HG03565 (cell line): Measurements from ENCODE around the gene CACUL1.

Experiments
- ATAC-seq: cut with Tn5 transposase; IDR thresholded peaks from one replicate; pipeline ENCODE4 v1.9.1; 2021; ENCODE audit warnings: mild to moderate bottlenecking, moderate library complexity; ENCODE audit not compliant: unreplicated experiment

CACUL1 gene

DNA sequence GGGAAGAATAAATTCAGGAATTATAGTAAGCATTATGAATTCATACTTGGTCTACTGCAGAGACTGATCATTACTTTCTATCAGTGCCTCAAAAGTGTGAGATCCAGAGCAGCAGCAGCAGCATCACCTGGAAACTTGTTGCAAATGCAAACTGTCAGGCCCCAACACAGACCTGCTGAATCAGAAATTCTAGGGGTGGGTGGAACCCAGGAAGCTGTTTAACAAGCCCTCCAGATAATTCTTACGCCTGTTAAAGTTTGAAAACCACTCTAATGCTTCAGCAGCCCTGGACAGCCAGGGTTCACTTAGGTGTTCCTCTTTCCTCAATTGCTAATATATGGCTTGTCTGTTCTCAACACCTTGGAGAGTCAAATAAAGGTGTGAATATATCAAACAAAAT, 19.5 kb downstream of the CACUL1 start:
- no peak for ATAC-seq

DNA sequence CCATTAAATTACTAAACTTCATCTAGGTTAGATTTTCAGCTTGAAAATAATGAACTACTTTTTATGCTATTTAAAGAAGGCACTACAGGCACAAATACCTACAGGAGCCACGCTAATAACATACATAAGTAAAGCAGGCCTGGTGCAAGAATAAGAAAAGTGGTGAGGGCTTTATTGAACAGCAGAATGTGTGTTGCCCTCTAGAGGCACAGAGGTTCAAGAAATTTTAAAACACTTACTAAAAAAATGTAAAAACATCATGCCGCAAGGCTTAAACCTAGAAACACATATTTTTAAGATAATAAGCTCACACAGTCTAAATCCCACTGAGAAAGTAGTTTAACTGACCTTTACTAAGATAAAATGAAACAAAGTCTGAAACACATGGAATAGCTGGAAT, 20.3 kb downstream of the CACUL1 start:
- no peak for ATAC-seq

DNA sequence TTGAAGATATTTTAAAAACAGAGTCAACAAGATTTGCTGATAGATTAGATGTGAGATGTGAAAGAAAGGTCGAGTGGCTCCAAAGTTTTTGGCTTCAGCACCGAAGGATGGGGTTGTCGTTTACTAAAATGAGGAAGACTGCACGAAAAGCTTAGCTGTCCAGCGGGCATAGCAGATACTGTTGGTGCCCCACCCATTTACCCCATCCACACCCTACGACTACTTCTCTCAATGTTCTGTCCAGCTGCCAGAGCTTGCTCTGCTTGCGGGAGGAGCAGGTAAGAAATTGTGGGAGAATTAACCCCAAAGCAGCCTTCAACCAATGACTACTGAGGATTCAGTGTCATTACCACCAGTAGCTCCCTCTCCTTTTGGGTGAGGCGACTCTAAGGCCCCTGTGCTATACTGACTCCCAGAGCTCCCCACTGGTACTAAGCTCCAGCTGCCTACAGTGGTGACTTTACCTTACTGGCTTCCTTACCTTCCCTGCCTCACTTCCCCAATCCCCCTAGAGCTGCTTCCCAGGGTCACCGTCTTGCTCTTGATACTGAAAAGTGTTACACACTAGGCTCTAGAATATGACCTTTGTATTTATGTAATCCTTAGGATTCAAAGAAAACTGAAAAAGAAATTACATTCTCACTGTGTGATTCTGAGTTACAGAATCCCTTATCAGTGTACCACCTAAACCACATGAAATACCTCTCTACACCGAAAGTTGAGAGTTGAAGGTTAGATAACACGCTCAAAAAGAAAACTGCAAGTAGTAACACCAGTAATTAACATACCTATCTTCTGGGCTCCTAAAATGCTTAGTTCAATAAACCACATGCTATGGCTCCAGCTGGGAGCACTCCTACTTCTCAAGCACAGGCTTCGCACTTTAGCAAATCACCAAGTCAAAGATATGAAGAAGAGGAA, 22.3 kb downstream of the CACUL1 start:
- ATAC-seq = peak; percentile 51

DNA sequence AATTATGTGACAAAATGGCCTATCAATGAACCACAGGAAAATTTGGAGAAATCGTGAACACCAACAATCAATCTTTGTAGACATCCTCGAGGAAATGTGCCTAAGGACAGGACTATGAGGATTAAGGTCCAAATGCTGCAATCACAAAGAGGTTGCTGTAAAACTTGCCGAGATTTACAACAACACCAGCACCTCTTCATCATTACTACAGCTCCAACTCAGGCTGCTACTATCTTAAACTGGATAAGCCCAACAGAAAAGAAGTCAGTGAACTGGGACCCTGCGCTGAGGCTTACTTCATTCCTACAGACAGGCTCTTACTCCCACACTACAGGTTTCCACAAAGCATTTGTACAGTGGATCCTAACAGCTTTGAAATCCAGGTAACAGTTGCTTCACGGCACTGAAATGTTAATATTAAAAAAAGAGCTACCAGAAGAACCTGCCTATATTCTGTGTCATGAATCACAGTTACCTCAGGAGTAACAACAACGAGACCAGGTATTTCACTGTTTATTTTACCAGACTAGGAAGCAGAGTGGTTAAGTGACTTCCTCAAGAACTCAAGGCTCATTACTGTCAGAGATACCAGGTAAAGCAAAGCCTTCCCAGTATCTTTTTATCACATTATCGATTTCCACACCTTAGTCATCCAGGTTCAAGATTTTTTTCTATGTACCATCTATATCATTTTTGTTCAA, 23.9 kb downstream of the CACUL1 start:
- ATAC-seq = no peak

DNA sequence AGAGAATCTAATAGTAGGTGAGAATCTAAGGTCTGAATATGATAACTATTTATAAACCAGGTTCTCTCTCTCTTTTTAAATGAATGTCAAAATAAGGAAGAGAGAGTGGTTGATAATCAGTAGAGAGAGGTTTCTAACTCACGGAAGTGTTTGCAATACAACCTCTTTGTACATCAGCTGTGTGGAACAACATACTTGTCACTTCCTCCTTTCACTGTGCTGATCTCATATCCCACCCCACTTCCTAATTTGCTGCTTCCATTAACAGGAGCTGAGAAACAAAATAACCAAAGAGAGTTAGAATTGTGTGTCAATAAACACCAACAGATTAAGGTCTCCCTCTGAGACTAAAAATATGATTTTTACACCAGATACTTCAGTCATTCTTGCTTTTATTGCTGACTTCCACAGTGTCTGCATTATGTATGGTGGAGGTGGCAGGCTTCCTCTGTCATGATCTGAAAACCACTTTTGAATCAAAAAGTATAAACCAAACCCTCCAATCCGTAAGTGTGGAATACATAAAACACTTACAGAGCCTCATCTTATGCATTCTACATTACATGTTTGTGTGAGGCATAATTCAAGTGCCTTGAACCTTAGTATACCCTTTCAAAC, 25.0 kb downstream of the CACUL1 start:
- peak; percentile 79 for ATAC-seq

DNA sequence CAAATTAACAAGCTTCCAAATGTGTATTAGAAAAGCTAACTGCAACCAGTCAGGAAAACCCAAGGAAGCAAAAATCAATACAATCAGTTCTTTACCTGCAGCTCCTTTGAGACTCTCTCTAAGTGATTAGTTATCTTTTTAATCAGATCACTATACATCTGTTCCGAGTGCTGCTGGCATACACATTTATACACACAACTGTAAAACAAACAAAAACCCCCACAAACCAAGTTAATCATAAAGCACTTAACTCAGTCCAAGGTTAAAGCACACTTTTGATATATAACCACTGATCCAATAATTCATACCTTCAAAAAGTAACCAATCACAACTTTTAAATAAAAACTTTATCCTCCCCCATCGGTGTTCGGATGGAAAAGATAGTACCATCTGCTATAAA, 25.6 kb downstream of the CACUL1 start:
- no peak for ATAC-seq

DNA sequence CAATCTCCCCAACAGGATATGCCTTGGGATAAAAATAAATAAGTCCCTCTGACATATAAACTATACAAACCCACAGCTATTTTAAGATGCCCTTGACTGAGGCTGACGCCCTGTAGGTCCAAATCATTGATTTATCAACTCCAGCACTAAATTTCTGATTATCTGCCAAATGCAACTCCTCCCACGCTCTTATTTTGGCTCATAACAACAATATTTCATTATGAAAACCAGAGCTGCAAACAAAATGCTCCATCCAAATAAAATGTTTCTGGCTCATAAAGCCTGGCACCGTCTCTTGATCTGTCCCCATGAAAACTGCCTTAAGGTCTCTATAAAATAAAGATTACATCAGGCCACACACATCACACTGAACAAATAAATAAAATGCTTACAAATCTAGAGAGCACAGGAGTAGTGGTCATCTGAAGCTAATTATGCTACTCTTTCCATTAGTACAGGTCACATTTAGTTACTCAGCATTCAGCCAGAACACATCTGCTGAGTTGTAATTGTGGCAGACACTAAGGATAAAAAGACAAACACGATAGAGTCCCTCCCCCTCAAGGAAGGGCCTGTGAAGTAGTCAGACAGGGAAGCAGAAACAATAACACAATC, 28.8 kb downstream of the CACUL1 start:
- no peak for ATAC-seq

DNA sequence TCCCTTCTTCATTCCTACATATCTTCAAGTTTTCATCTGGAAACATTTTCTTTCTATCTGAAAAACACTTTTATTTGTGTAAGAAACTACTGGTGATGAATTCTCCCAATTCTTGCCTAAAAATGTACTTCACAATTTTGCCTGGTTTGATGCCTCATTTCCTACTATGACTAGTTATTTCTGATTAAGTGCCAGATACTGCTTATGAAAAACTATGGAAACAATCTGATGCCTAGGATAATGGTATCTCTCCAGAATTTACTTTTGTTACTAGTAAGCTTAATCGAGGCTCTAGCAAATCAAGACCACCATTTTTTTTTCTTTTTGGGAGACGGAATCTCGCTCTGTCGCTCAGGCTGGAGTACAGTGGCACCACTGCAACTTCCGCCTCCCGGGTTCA, 31.3 kb downstream of the CACUL1 start:
- ATAC-seq = no peak

DNA sequence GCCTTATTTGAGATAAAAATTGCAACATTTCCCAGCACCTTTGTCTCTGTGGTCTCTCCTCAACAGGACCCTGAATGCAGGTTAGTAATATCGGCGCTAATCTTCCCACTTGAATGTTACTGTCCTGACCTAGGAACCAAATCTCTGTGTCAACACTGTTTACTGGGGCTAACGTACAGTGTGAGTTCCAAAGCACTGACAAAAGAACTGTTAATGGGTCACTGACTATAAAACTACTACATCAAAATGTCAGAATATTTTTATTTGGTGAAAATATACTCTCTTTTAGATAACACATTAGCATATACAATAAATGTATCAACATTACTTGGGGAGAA, 33.3 kb downstream of the CACUL1 start:
- no peak for ATAC-seq

DNA sequence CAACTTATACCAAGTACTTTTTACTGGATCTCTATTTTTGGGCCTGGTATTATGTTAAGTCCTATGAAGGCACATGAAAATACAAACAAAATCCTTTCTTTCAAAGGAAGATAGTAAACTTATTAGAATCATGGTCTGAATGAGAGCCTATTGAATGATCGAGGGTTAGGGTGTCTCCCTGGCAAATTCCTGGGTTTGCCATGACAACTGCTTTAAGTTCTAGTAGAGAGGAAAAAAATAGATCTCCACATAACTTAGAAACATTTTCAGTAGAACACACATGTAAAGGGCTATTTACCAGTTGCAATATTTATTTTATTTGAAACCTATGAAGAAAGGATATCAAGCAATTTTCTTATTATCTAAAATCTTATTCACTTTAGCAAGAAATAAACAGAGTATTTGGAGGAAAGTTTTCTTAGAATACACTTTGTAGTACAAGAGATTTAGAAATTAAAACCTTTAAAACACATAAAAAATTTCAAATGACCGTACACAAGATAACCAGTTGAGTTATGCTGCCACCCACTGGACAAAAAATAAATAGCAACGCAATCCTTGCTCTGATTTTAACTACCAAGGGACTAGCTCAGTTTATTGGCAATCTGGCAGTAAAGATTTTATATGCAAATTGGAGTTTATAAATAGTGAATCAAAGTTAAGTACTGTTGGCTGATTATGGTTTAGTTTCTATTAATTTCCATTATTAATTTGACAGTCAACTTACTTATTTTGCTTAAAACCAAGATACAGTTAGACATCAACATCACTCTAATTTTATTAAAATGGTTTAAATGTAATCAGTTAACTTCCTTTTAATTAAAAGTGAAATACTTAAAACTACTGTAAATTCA, 33.9 kb downstream of the CACUL1 start:
- ATAC-seq = no peak

DNA sequence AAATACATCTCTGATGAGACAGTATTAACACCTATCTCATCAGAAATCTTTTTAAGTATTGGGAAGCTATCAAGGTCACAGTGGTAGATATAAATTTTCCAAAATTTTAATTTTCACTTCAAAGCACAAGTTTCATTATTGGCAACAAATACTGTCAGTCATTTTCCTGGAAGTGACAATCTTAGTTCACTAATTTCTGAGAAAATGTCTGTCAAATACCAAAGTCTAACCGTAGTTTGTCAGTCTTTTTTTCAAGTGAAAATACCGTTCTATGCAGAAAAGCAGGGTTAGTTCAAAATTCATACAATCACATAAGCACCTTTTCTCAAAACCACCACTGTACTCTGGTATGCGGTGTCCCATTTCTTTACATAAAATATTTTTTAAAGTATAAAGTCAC, 40.4 kb downstream of the CACUL1 start:
- ATAC-seq = no peak

DNA sequence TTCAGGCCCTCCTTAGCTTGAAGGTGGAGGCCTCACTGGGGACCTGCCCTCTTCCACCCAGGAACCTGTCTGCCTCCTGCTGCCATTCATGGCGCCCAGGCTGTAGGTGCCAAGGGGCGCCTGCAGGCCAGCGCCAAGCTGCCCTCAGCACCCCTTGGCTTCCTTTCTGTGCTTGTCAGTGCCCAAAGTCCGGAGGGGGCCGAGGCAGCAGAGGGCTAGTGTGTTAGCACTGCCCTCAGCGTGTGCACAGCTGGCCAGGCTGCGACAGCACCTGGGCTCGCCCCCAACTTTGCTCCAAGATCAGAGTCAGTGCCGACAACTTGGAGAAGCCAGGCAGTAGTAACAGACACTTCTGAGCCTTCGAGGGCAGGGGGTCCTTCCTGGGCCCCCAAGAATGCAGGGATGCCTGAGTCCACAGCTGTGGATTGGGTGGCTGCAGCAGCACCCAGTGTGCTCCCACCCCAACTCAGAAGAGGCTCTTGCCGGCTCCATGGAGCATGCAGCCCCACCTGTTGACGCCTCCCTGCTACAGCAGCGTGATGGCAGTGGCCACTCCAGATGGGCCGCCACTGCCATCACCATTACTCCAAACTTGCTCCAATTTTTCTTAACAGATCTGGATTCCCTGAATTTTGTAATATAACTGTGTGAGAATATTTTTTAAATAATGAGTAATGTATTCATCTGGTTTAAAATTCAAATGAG, 41.7 kb downstream of the CACUL1 start:
- no peak for ATAC-seq

DNA sequence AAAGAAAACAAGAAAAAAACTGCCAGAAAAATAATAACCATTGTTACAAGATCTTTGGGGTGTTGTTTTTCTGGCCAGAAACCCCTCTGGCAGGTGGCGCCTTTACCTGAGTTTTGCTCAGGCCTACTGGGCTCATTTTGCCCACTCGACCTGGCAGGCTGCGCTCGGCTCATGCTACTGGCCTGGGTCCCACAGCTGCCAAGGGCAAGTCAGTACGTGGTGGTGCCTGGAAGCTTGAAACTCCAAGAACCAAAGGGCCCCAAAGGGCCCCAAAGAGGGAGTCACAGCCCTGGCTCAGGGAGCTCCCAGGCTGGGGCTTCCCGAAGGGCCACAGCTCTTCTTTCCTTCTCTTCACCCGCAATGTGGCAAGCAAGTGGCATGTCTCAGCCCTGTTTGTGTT, 42.7 kb downstream of the CACUL1 start:
- ATAC-seq = no peak

DNA sequence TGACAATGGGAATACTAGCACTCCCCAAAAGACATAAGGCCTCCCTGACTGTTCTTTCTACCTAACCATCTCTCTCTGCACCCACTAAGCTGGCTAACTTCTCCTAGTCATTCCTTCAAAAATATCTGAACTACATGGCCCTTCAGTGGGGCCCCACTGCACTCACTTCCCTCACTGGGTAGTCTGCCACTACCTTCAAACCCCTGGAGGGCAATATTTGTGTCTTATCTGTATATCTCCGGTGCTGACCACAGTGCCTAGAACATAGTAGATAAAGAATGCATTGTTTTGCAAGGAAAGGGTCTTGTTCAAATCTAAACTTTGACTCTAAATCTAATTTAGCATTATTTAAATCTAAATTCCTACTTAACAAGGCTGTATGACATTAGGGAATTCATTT, 44.3 kb downstream of the CACUL1 start:
- ATAC-seq = no peak

DNA sequence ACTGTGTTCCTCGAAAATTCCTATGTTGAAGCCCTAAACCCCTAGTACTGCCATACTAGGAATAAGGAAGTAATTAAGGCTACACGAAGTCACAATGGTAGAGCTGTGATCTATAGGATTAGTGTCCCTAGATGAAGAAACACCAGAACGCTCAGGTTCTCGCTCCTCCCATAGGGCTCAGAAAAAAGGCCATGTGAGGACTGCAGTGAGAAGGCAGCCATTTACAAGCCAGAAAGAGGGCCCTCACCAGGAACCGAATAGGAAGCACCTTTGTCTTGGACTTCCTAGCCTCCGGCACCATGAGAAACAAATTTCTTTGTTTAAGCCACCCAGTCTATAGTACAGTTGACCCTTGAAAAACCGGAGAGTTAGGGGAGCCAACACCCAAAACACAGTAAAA, 46.2 kb downstream of the CACUL1 start:
- ATAC-seq = no peak

DNA sequence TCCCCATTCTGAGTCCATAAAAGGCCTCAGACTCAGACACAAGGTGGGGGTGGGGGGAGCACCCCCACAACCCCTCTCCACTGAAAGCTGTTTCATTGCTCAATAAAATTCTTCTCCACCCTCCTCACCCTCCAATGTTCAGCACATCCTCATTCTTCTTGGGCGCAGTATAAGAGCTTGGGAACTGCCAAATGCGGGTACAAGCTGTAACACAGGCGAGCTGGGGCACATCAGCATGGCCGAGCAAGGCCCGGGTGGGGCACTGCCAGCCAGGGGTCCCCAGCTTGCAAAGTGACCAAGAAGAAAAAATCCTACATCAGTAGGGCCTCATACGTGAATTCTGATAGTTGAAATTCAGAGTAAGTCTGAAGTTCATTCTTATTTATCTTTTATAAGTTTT, 50.1 kb downstream of the CACUL1 start:
- ATAC-seq = no peak

DNA sequence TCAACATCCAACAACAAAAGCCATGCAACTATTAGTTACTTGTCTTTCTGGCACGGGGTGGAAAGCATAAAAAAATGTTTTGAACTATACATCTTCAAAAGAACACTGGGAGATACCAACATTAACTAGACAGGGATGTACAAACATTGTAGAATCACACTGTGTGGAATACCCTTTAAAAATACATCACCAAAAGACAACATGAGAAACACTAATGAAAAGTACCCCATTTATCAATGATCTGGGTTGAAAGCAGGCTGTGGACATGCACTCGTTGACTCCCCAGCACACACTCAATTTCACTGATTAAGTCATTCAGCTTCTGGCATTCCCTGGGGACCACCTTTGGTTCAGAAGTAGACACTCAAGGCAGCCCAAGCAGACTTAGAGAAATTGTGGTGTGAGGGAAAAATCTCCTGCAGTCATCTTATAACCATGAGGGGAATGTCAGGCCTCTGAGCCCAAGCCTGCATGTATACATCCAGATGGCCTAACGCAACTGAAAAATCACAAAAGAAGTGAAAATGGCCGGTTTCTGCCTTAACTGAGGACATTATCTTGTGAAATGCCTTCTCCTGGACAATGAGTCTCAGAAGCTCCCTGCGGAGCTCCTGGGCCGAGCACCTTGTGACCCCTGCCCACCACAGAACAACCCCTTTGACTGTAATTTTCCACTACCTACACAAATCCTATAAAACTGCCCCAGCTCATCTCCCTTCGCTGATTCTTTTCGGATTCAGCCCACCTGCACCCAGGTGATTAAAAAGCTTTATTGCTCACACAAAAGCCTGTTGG, 53.0 kb downstream of the CACUL1 start:
- ATAC-seq = no peak

DNA sequence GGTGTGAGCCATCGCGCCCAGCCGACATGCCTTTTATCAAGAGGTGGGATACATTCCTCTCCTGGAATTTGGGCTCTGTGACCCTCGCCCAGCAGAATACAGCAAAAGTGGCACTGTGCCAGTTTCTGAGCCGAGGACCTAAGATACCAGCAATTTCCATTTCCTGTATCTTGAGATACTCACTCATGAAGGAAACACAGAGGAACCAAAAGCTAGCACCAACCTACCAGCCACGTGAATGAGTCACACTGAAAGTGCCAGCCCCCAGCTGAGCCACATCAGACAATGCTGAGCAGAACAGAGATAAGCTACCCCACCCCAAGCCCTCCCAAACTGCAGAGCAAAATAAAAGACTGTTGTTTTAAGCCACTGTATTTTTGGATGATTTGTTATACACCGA, 56.3 kb downstream of the CACUL1 start:
- ATAC-seq = peak; percentile 97

DNA sequence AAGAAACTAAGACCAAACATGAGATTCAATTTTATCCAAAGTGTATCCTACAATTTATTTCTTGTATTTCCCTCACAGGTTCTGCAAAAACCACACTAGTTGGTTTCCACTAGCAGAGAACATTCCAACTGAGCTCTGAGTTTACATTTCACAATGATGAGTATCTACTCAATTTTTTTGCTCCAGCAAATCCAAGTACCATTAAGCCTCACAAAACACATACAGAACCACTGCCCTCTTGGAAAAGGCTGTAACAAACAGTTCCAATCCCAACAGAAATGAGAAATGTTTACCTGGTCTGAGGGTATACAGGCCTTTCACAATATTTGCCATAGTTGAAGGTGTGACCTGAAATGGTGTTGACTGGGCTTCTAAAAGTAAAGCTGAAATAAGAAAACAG, 59.9 kb downstream of the CACUL1 start:
- no peak for ATAC-seq
